HG02623 (cell line): ENCODE data around the gene KLRC2.
"Not testable (repeated sequence)": the region's sequence is repeated elsewhere in the genome, so short reads cannot be mapped to it uniquely, and the experiment has no call there.

Experiments used
- ATAC-seq: cut with Tn5 transposase; IDR thresholded peaks from one replicate; pipeline ENCODE4 v1.9.1; 2021; ENCODE audit warnings: moderate library complexity; ENCODE audit not compliant: unreplicated experiment

Gene KLRC2

DNA sequence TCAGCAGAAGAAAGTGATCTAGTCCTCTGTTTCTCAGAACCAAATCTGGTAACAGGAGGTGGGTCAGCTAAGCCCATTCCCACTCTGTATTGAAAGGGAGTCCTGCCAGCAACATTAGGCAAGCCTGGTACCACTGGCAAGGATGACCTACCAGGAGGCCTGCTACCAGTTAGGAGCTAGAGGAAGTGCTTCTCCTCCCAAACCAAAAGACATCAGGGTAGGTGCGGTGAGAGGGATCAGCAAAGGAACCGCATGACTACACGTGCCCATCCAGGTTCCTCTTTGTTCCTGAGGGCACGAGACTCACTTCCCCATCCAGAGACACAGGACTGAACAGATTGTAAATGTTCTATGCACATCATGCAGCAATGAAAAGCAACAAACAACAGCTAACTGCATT, 29.1 kb downstream of the KLRC2 start:
- no peak for ATAC-seq

GRCh38 chr12:10405294-10405693, 30.5 kb downstream of the KLRC2 start:
- ATAC-seq, result no peak

GRCh38 chr12:10404798-10405197, 31.0 kb downstream of the KLRC2 start:
- no peak for ATAC-seq

- ATAC-seq, result no peak
Observed at GRCh38 chr12:10400829-10401228, 35.0 kb downstream of the KLRC2 start.

GRCh38 chr12:10398168-10398567, 37.6 kb downstream of the KLRC2 start:
- no peak for ATAC-seq

GRCh38 chr12:10397296-10397695, 38.5 kb downstream of the KLRC2 start:
- no peak for ATAC-seq

GRCh38 chr12:10396176-10396575, 39.6 kb downstream of the KLRC2 start:
- not testable (repeated sequence) for ATAC-seq

GRCh38 chr12:10395390-10395998, 40.3 kb downstream of the KLRC2 start:
- ATAC-seq, result peak; percentile 80

GRCh38 chr12:10394531-10395152, 41.2 kb downstream of the KLRC2 start:
- ATAC-seq, result not testable (repeated sequence)

DNA sequence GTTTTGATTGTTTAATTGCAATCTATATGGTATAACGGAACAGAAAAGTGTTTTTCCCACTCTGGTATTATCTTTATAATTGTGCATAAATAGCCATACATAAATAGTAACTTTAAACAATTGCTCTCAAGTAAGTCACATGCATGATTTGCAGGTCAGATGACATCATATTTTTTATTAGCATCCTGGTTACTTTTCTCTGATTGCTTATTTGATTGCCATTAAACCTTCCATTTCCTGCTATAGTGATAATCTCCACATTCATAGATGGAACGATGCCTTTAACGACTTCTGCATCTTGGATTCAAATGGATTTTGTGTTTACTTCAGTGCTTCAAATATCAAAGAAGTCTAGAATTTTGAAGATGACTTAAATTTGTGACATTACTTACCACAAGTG, 42.5 kb downstream of the KLRC2 start:
- no peak for ATAC-seq

DNA sequence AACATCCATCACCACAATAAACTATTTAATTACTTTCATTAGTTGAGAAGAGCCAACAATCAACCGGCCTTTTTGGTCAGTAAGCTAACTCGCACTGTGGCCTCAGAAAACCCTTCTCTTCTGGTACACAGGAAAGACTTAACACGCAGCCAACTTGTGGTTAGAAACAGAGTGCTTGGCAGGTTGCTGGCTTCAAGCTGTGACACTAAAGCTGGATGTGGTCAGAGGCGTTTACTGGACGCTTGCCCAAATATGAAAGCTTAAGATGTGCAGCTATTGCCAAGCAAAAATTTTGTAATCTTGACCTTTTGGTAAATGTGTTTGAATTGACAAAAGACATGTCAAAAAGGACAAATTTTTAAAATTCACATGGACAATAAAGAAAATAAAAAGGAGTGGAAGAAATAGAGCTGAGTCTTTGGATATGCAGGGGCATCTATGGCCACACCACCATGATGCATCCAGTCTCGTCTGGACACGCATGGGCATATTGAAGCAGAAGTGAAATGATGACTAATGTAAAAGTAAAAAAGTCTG, 43.3 kb downstream of the KLRC2 start:
- ATAC-seq, result peak; percentile 57

- not testable (repeated sequence) for ATAC-seq
Observed at GRCh38 chr12:10390991-10391390, 44.8 kb downstream of the KLRC2 start.

- no peak for ATAC-seq
Observed at GRCh38 chr12:10389904-10390303, 45.9 kb downstream of the KLRC2 start, which contains the start of gene KLRK1. TSS of gene KLRK1 (minus strand) at chr12:10390041. CDS start at chr12:10388810, 1,231 bp downstream.

GRCh38 chr12:10388624-10389413, 47.0 kb downstream of the KLRC2 start:
- no peak for ATAC-seq

DNA sequence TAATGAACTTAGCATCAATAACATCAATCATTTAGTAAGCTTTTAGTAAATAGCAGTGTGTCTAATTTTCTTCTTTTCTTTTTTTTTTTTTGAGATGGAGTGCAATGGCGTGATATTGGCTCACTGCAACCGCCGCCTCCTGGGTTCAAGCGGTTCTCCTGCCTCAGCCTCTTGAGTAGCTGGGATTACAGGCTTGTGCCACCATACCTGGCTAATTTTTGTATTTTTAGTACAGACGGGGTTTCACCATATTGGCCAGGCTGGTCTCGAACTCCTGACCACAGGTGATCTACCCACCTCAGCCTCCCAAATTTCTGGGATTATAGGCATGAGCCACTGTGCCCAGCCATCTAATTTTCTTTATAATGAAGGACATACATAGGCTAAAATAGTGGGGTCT, 48.3 kb downstream of the KLRC2 start:
- not testable (repeated sequence) for ATAC-seq

DNA sequence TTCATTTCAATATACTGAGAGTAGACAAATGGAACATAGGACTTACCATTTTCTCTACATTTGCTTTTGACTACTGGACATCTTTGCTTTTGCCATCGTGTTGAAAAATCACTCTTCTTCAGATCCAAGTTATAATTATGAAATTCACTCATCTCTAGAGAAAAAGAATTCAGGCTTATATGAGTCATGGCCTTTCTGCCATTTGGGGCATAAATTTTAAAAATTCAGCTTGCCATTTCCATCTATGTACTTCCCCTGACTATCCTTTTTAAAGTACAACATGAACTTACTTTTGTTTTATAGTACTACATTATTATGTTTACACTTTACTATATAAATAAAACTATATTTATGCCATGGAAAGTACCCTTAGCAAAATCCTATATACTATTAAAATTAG, 49.0 kb downstream of the KLRC2 start:
- ATAC-seq, result no peak

DNA sequence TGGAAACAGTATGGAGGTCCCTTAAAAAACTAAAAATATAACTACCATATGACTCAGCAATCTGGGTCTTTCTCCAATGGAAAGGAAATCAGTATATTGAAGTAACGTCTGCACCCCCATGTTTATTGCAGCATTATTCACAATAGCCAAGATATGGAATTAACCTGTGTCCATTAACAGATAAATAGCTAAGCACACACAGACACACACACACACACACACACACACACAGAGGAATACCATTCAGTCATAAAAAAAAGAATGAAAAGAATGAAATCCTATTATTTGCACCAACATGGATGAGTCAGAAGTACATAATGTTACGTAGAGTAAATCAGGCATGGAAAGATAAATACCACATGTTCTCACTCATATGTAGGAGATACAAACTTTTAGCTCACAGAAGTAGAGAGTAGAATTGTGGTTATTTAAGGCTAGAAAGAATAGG, 50.6 kb downstream of the KLRC2 start:
- ATAC-seq, result no peak

DNA sequence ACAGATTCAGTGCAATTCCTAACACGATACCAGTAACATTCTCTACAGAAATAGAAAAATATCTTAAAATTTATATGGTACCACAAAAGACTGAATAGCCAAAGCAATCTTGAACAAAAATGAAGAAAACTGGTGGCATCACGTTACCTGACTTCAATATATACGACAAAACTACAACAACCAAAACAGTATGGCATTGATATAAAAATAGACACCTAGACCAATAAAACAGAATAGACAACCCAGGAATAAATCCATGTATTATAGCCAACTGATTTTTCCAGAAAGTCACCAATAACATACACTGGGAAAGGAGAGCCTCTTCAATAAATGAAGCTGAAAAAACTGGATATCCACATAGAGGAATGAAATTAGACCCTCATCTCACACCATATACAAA, 51.6 kb downstream of the KLRC2 start:
- no peak for ATAC-seq

GRCh38 chr12:10381928-10382628, 53.7 kb downstream of the KLRC2 start:
- ATAC-seq, result no peak
